ENCODE results near the gene TUBG2.

GRCh38 chr17:42673266-42673884, 14.3 kb downstream of the TUBG2 start:
- TF ChIP-seq EZH2 (IDR thresholded peaks at IDR 0.05; ENCODE audit: borderline replicate concordance, insufficient read depth, low read depth, low read length, poor library complexity, severe bottlenecking) (no peak), CTCF (IDR thresholded peaks at IDR 0.05) (no peak)
